Measurements from ENCODE around the gene EXD3.
"Not testable (repeated sequence)": the region's sequence is repeated elsewhere in the genome, so short reads cannot be mapped to it uniquely, and the experiment has no call there.

Gene EXD3

GRCh38 chr9:137379761-137380161, 43.2 kb downstream of the EXD3 start:
- no peak for DNase-seq (ENCODE audit: low spot score)

- DNase-seq (ENCODE audit: low spot score) = not testable (repeated sequence)
Observed at GRCh38 chr9:137378688-137379410, 44.1 kb downstream of the EXD3 start.

GRCh38 chr9:137376386-137376785, 46.6 kb downstream of the EXD3 start:
- no peak for DNase-seq (ENCODE audit: low spot score)

GRCh38 chr9:137375321-137376058, 47.5 kb downstream of the EXD3 start:
- DNase-seq (ENCODE audit: low spot score) = no peak

GRCh38 chr9:137374131-137374845, 48.7 kb downstream of the EXD3 start:
- DNase-seq (ENCODE audit: low spot score) = no peak

- DNase-seq (ENCODE audit: low spot score) = no peak
Observed at GRCh38 chr9:137373611-137373980, 49.4 kb downstream of the EXD3 start.

GRCh38 chr9:137372693-137373610, 50.0 kb downstream of the EXD3 start:
- no peak for DNase-seq (ENCODE audit: low spot score)

GRCh38 chr9:137371946-137372651, 50.9 kb downstream of the EXD3 start:
- DNase-seq (ENCODE audit: low spot score) = no peak

- no peak for DNase-seq (ENCODE audit: low spot score)
Observed at GRCh38 chr9:137371521-137371941, 51.4 kb downstream of the EXD3 start.

- DNase-seq (ENCODE audit: low spot score) = no peak
Observed at GRCh38 chr9:137370865-137371520, 52.0 kb downstream of the EXD3 start.

- DNase-seq (ENCODE audit: low spot score) = no peak
Observed at GRCh38 chr9:137369911-137370764, 52.8 kb downstream of the EXD3 start.

GRCh38 chr9:137369061-137369787, 53.7 kb downstream of the EXD3 start:
- DNase-seq (ENCODE audit: low spot score) = no peak

GRCh38 chr9:137368431-137369035, 54.4 kb downstream of the EXD3 start:
- no peak for DNase-seq (ENCODE audit: low spot score)

GRCh38 chr9:137367506-137368430, 55.2 kb downstream of the EXD3 start:
- no peak for DNase-seq (ENCODE audit: low spot score)

- no peak for DNase-seq (ENCODE audit: low spot score)
Observed at GRCh38 chr9:137366891-137367381, 56.0 kb downstream of the EXD3 start.

GRCh38 chr9:137366445-137366810, 56.5 kb downstream of the EXD3 start:
- DNase-seq (ENCODE audit: low spot score) = no peak

All from cerebellar cortex (tissue), 1 donor.